Right kidney (tissue), 1 donor: ENCODE measurements around the gene BRINP2.

Experiments used
- DNase-seq: peaks from one replicate; pipeline ENCODE4 v3.0.0-alpha.2; 2016

Gene BRINP2

GRCh38 chr1:177227978-177228692, 57.4 kb downstream of the BRINP2 start:
- no peak for DNase-seq

DNA sequence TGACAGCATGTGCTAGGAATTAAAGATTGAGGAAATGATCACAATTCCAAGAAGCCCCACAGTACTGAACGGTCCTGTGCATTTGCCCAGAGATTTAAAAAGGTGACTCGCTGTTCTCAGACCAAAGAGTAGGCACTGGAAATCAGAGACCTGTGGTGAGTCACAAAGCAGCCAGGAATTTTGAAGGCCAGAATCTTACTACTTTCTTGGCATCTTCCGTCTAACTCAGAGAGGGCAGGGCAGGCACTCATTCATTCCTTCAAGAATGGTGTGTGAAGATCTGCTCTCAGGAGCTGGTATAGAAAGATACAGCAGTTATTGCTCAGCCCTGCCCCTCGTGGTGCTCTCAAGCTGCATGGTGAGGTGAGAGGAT, 57.9 kb downstream of the BRINP2 start:
- DNase-seq, result no peak

DNA sequence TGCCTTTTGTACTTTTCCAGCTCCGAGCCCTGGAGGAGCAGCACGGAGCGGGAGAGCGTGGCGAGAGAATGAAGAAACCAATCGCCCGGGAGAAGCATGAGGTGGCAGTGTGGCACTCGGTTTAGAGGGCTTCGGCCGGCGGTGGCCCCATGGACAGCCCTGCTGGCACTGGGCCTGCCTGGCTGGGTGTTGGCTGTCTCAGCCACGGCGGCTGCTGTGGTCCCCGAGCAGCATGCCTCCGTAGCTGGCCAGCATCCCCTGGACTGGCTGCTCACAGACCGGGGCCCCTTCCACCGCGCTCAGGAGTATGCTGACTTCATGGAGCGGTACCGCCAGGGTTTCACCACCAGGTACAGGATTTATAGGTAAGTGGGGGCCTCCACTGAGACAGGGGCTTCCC, 59.0 kb downstream of the BRINP2 start:
- no peak for DNase-seq

DNA sequence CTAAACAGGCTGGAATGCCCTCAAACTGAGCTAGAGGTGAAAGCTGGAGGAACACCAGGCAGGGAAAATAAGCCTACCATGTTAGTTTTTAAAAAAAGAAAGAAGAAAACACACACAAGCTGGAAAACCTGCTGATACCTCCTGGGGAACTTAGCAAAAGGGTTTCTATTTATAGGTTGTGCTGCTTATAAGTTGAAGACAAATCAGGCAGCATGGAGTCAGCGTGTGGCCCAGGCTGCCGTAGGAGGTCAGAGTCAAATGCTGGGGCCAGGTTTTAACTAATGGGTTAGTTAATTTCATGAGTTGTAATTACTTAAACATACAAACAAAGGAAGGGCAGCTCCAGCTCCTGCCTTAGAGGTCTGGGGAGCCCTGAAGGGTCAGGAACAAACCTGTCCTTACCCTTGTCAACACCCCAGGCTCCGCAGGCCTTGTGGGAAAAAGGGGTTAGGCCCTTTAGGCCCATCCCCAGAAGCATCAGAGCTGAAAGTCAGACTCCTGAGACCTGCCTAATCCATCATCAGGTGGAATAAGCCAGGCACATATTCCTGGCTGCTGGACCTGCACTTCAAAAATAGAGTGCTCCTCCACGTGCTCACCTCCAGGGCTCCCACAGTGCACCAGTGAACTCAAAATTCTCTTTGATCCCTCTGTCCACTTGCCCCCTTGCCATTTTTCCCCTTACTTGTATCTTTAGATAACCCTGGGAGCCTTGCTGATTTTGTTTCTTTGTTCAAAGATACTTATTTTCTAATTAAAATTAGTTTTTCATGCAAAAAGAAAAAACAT, 59.7 kb downstream of the BRINP2 start:
- no peak for DNase-seq

DNA sequence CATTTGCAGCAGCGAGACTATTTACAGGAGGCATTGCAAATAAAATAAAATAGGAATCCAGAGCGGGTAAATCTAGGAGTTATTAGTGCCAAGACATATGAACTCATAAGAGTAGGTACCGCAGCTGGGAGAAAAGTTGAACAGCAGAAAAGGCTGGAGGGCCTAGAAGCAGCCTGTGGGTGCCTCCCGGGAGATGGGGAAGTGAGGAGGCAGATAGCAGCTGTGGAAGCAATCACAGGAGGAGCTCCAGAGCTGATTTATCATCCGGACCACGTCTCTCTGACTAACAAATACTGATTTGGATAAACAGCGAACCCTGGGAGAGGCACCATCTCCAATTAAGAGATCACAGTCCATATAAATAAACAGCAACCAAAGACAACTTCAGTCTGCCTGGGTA, 64.6 kb downstream of the BRINP2 start:
- no peak for DNase-seq

GRCh38 chr1:177236962-177237361, 66.2 kb downstream of the BRINP2 start:
- DNase-seq, result no peak

DNA sequence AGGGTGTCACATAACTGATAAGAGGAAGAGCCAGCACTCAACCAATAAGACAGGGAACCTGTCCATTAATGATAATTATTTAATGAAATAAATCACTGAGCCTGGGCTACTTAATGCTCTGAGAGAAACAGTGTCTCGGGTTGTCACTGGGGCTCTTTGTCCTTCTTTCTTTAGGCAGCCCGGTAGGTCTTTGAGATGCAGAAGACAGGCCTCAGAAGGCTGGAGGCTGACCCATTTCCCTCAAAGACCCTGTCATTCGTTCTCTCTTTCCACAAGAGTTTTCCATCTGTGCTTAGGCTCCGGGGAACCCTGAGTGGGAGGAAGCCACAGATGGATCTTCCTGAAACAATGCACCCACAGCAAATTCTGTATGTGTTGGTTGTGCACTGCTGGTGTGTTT, 68.2 kb downstream of the BRINP2 start:
- DNase-seq, result no peak

DNA sequence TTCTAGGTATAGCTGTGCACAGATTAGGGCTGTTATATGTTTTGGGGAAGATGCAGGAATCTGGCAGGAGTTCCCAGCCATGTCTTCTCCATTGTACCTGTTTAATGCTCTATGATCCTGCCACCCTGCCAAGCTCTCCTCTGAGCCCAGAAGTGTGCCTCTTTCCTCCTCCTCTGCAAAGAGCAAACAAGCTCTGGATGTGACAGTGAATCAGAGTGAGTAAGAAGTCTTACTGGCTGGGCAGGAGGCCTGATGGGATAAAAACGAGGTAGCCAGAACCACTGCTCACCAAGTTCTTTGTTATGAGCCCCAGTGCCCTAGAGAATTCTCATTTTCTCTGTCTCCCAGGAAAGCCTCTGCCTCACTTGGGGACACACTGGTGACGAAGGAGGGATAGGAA, 69.0 kb downstream of the BRINP2 start:
- DNase-seq, result no peak

DNA sequence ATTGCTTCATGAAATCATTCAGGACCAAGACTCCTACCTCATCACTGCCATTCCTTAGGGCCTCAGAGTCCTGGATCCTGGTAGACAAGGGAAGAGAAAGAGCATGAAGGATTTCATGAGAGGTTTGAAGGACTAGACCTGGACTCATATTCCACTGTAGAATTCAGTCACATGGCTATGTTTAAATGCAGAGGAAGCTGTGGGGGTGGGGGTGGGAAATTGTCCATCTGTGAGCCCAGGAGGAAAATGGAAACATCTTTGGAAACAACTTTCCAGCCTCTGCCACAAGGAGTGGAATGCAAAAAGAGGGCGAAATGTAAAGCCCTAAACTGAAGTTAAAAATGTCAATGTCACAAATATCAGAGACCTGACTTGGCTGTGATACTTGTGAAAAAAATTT, 73.0 kb downstream of the BRINP2 start:
- no peak for DNase-seq

- no peak for DNase-seq
These were observed 76.2 kb downstream of the BRINP2 start for GRCh38 chr1:177246710-177247580.

DNA sequence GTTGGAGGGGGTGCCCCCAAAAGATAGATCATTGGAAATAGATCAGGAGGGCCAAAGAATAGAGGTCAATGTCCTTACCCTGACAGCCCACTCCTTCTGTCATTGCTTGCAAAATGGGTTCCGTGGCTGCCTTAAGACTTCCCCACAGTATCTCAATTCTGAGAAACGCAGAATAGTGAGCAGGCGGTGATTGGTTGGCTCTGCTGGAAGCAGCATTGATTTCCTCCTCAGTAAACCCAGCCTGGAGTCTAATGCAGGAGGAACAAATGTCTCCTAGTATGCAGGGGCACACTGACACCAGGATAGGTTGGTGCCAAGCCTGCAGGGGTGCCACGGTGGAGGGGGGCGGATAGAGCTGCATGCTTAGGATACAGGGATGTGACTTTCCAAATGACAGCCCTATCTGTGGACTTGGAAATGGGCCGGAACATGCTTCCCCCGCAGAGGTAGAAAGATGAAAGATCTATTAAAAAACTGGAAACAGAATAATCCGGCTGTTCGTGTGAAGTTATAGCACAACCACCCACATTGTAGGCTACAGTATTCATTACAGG, 76.9 kb downstream of the BRINP2 start:
- DNase-seq, result no peak

DNA sequence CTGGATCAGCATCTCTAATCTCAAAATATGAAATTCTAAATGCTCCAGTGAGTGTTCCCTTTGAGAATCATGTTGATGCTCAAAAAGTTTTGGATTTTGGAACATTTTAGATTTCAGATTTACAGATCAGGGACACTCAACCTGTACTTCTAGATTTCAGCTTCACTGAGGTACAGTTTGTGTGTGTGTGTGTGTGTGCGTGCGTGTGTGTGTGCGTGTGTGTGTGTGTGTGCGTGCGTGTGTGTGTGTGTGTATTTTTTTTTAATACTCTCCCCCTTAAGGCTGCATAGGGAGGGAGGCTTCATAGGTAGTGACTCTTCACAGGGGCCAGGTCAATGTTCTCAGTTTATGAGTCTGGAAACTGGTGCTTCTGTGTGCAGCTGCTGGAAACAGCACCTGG, 77.5 kb downstream of the BRINP2 start:
- no peak for DNase-seq

DNA sequence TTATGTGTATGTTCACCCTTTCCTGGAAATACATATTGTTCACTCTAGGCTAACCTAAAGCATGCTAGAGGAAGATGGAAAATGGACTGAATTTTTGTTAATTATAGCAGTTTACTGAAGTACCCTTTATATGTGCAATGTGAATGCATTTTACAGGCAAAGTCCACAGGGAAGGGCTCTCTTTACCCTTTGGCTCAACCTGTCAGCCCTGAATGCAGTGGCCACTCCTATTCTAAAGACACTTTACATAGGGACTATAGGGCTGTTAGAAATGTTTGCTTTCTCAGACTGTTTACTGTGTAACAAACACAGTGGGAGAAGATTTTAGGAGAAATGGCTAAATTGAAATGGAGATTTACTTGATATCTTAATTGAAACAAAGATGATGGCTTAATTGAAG, 78.5 kb downstream of the BRINP2 start:
- no peak for DNase-seq

DNA sequence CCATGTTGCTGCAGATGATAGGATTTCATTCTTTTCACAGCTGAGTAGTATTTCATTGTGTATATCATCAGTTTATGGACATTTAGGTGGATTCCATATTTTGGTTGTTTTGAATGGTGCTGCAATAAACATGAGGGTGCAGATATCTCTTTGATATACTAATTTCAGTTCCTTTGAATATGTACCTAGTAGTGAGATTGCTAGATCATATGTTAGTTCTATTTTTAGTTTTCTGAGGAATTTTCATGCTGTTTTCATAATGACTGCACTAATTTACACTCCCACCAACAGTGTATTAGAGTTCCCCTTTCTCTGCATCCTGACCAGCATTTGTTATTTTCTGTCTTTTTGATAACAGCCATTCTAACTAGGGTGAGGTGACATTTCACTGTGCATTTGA, 82.1 kb downstream of the BRINP2 start:
- no peak for DNase-seq

GRCh38 chr1:177255411-177255810, 84.7 kb downstream of the BRINP2 start:
- DNase-seq, result no peak

GRCh38 chr1:177256153-177257075, 85.7 kb downstream of the BRINP2 start:
- DNase-seq, result peak; percentile 43

GRCh38 chr1:177257128-177257527, 86.4 kb downstream of the BRINP2 start:
- no peak for DNase-seq

GRCh38 chr1:177257576-177257975, 86.8 kb downstream of the BRINP2 start:
- no peak for DNase-seq

DNA sequence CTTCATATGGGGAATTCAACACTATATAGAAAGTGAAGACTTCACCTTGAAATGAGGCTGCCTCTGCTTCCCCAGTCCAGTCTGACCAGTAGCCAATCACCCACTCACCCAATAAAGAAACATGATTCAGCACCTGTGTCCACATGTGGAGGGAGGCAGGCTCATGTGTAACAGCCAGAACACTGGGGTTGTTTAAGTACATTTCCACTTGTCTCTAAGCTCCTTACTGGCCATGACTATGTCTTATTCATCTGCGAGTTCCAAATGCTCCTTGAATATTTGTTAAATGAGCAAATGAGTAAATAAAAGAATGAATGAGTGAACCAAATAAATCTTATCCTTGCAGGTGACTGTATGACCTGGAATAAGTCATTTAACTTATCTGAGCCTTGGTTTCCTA, 100.1 kb downstream of the BRINP2 start:
- no peak for DNase-seq

- peak; percentile 8 for DNase-seq
These were observed 102.4 kb downstream of the BRINP2 start for GRCh38 chr1:177273141-177273540.

DNA sequence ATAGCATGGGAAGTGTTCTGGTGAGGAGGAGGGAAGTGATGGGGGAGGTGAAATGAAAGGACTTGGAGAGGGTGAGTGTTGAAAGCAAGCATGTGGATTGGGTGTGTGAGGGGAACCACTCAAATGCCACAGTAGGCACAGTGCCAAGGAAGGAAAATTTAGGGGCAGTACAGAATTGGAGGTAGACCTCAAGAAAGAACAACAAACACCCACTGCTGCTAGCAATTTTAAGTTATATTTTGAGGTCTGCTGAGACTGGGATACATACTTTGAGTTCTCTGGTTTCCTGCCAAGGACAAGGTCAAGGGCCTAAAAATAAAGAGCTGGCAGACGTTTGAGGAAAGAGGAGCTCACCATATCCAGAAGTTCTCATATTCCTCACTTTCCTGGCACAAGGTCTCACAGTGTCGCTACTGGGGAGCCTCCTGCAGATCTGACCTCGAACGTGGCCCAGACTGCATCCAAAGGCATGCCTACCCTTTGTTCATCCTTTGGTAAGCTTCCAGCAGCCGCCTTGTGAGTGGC, 104.0 kb downstream of the BRINP2 start:
- DNase-seq, result no peak
